ENCODE results near the gene MAN2A1. TPM values are rescaled to one million over a fixed set of nuclear protein-coding genes. Genes with fewer than 3 reads are reported as not detected.

Gene MAN2A1
- total RNA-seq, 1 experiment from 2014 or later: 78.0 TPM

DNA sequence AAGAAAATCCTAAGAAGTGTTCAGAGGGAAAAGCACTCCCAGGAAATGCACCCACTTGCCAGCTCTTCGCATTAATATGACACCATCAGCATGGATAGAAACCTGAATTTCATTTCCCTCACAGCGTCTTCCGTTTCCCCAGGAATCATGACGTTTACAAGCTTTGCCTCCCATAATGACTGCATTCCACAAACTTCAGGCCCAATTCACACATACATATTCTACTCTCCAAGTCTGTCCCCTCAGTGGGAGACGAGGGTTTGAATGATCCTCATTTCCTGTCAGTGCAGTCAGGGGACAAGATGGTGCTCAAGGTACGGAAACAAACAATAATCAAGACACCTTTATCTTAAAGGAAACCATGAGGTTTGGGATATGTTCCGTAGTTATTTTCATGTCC lies 44.9 kb upstream of the MAN2A1 start:
- H3K36me3 Mint-ChIP-seq (ENCODE audit: insufficient read depth in 1 of 3, low read depth in 3 of 3): peaks cover 10 to 23% (median 12%) of the 10 kb centered on the region in 3 experiments
- no peak overlapping the region for H3K27ac ChIP-seq (ENCODE audit: insufficient read length, low read depth, low read length)
- no peak overlapping the region for H4K91ac ChIP-seq (ENCODE audit: insufficient read length, low read depth, low read length)
- no peaks in the 10 kb centered on the region for H3K79me2 ChIP-seq (ENCODE audit: insufficient read depth, low read length)
- H2AFZ ChIP-seq (ENCODE audit: low read length): no peak overlapping the region
- H2BK20ac ChIP-seq (ENCODE audit: low read depth, low read length, poor library complexity, severe bottlenecking): no peak overlapping the region
- H3K79me1 ChIP-seq (ENCODE audit: insufficient read depth, low read depth, low read length, poor library complexity, severe bottlenecking): no peaks in the 10 kb centered on the region
- no peaks in the 10 kb centered on the region for H3K23me2 ChIP-seq (ENCODE audit: insufficient read length, low read depth, low read length, poor library complexity, severe bottlenecking)
- H3K4me2 ChIP-seq (ENCODE audit: insufficient read depth, insufficient read length, low read length): no peak overlapping the region
- peaks cover 13% of the 10 kb centered on the region for H3K4me1 ChIP-seq (ENCODE audit: insufficient read depth, low read length)
- no peak overlapping the region for H2AK5ac ChIP-seq (ENCODE audit: insufficient read length, low read length)
- no peak overlapping the region for H3T11ph ChIP-seq (ENCODE audit: low read length)
- H4K8ac ChIP-seq (replicated peaks; ENCODE audit: insufficient read length, low read depth, low read length): no peak overlapping the region
- H2BK12ac ChIP-seq (ENCODE audit: insufficient read length, low read depth, low read length): no peak overlapping the region
- H2BK120ac ChIP-seq (ENCODE audit: low read depth, low read length, poor library complexity, severe bottlenecking): no peak overlapping the region
- H3K4ac ChIP-seq (ENCODE audit: low read depth, low read length): no peak overlapping the region
- no peaks in the 10 kb centered on the region for H3K27me3 Mint-ChIP-seq (ENCODE audit: low read depth)
- H2BK15ac ChIP-seq (ENCODE audit: low read depth, low read length): no peak overlapping the region
- peak; percentile 35 for DNase-seq
- H3K18ac ChIP-seq (ENCODE audit: insufficient read length, low read depth, low read length): no peak overlapping the region
- WGBS (ENCODE audit: extremely low coverage, insufficient read length, low lambda C conversion rate): no CpG with 5 or more reads among the region's 7 CpGs
- peaks cover 11 to 14% of the 10 kb centered on the region in 2 experiments for H3K9me3 Mint-ChIP-seq
- no peaks in the 10 kb centered on the region for H4K20me1 ChIP-seq (ENCODE audit: control insufficient read depth, insufficient read depth, insufficient read length)
- H3K56ac ChIP-seq (ENCODE audit: insufficient read length, low read depth, low read length): no peak overlapping the region
- H3K9ac ChIP-seq (ENCODE audit: extremely low read depth, insufficient read length, low read length): no peak overlapping the region
- H3K14ac ChIP-seq (ENCODE audit: insufficient read depth, low read length): no peak overlapping the region
- H3K23ac ChIP-seq (ENCODE audit: insufficient read length, low read depth, low read length): no peak overlapping the region
- no peak overlapping the region for H2BK5ac ChIP-seq (ENCODE audit: insufficient read length, low read length)
- peak overlapping the region in 2 of 3 experiments; percentile 0 to 35; a peak in 4 of 7 replicates for H3K27ac Mint-ChIP-seq
- peaks cover 38% of the 10 kb centered on the region in 2 experiments for H3K4me1 Mint-ChIP-seq
- H3K27me3 ChIP-seq (ENCODE audit: insufficient read depth, low read length): no peaks in the 10 kb centered on the region
- no peak overlapping the region for H4K5ac ChIP-seq (ENCODE audit: insufficient read length, low read depth, low read length)
- peak overlapping the region in 1 of 2 experiments; percentile 4; a peak in 2 of 5 replicates for H3K4me3 Mint-ChIP-seq
- no peaks in the 10 kb centered on the region for H3K9me3 ChIP-seq (ENCODE audit: control insufficient read depth, low read depth, low read length)
- TF ChIP-seq, protein P1, sequence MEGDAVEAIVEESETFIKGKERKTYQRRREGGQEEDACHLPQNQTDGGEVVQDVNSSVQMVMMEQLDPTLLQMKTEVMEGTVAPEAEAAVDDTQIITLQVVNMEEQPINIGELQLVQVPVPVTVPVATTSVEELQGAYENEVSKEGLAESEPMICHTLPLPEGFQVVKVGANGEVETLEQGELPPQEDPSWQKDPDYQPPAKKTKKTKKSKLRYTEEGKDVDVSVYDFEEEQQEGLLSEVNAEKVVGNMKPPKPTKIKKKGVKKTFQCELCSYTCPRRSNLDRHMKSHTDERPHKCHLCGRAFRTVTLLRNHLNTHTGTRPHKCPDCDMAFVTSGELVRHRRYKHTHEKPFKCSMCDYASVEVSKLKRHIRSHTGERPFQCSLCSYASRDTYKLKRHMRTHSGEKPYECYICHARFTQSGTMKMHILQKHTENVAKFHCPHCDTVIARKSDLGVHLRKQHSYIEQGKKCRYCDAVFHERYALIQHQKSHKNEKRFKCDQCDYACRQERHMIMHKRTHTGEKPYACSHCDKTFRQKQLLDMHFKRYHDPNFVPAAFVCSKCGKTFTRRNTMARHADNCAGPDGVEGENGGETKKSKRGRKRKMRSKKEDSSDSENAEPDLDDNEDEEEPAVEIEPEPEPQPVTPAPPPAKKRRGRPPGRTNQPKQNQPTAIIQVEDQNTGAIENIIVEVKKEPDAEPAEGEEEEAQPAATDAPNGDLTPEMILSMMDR (conservative IDR thresholded peaks at IDR 0.05): no peak

All from H9 (cell line).